Activated gamma-delta T cell treated with Interleukin-2 at 50 U/mL for 16 hours (primary cell): ENCODE results near the gene CINP.

Experiments used
- DNase-seq: peaks from one replicate; pipeline ENCODE4 v3.0.0-alpha.2; 2020

The CINP gene

DNA sequence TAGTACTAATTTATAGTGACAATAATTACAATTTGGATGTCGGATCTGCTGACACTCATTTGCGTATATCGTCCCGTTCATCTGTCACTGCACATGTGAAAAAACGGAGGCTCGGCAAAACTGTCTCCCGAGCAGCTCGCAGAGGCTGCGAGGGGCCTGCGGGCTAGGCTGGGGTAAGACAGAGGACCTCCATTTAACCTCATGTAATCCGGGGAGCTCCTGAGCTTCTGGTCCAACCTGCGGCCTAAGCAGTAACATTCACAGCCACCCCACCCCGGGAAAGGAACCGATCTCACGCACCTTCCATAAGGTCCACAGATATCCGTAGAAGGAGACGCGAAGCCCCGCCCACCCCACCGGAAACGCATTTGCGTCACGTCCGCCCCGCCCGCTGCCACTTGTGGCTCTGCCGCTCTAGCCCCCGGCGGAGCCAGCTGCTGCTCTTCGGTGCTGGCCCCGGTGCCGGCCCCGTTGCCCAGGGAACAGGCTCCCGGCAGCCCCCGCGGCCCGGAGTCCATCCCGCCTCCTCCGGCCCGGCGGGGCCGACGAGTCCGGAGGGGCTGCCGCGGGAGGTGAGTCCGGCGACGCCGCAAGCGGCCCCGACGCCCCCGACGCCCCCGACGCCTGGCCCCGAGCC lies at the start of gene CINP, which contains the start of gene TECPR2:
CINP (minus strand) TSS at position 346 of the 637 bp plus-strand sequence; CDS start at position 307, 39 bp downstream.
TECPR2 (plus strand) TSS at position 397 of the 637 bp plus-strand sequence. CDS start 13,781 bp downstream, outside the sequence.
- DNase-seq = peak; percentile 96

DNA sequence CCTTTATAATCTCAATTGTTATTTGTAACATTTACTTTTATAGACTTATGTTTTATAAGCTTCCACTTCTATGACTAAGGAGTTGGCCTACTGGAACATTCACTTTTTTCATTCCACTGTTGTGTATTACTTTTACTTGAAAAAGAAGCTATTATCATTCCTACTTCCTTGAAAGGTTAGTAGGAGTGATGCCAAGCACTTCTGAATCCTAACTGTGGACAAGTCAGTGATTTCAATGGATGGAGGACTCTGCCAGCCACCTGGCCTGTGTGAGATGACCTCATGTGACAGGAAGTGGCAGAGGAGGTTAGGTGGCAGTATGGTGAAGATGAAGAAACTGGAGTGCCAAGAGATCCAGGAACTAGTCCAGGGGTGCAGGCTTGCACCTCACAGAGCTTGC lies 46.0 kb upstream of the CINP start:
- DNase-seq = no peak

DNA sequence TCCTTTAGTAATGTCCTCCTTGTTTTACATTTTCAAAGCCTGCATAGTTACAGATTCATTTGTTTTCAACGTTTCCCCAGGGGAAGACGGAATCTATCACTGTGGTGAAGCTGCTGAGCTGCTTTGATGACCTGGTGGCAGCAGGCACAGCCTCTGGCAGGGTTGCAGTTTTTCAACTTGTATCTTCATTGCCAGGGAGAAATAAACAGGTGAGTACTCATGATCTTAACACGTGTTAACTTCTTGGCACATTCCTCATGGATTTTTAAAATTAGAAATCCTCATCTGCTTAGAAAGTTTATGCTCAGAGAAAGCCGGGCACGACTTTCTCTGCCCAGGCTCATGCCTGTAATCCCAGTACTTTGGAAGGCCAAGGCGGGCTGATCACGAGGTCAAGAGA lies 44.6 kb upstream of the CINP start:
- DNase-seq = no peak

DNA sequence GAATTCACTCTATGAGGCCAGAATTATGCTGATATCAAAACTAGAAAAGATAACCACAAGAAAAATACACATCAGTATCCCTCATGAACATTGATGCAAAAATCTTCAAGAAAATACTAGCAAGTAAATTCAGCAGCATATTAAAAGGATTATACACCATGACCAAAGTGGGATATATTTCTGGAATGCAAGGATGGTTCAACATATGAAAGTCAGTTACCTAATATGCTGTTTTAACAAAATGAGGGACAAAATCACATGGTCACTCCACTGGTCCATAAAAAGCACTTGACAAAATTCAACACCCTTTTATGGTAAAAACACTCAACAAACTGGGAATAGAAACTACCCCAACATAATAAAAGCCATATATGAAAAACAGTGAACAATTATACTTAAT lies 40.3 kb upstream of the CINP start:
- DNase-seq = no peak

GRCh38 chr14:102396521-102396920 lies 33.8 kb upstream of the CINP start:
- no peak for DNase-seq

- DNase-seq = no peak
Measured at GRCh38 chr14:102394717-102395375, 32.2 kb upstream of the CINP start.

DNA sequence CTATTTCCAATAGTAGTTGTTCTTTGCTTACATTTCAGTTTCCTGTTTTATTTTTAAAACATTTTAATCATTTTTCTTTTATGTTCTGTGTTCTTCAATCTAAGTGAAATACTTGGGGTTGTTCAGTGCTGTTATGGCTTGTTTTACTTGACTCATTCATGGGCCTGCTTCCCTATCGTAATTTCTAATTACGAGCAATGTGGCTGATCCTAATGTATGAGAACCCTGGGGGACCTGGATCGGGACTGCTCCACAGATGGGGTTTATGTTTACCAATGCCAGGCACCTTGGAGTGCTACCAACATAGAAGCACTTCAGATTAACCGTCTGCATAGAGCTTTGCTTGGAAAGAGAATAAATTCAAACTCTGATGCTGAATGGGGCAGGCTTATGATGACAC lies 29.8 kb upstream of the CINP start:
- DNase-seq = no peak

- DNase-seq = no peak
Measured at GRCh38 chr14:102390064-102390855, 27.6 kb upstream of the CINP start.

GRCh38 chr14:102389246-102389645 lies 26.6 kb upstream of the CINP start:
- DNase-seq = no peak

DNA sequence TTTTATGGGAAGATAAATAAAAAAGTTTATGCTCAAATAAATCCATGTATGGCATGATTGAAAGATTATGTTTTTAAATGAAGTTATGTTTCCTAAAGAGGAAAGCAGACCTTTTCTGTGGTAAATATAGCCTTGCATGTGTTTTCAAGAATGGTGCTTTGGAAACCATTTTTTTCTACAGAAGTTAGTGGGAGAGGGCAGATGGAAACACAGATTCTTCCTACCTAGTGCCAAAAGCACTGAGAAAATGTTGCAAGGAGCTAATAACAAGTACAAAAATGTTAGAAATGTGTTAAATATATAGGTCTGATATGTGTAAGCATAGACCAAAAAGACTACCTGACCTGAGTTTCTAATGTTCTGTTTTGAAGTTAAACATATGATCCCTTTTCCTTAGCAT lies 24.4 kb upstream of the CINP start:
- DNase-seq = no peak

DNA sequence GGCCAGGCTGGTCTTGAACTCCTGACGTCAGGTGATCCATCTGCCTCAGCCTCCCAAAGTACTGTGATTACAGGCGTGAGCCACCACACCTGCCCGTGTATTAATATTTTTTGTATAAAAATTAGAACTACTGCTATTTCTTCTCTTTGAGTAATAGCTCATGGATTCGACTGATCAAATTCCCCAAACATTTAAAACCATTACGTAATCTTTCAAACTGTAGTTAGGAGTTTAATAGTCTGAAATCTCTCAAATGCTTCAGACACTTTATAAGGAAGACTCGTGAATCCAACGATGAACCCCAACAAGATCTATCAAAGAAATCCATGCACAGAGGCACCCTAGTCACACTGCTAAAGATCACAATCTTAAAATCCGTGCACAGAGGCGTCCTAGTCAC lies 16.1 kb upstream of the CINP start:
- no peak for DNase-seq

GRCh38 chr14:102377696-102378095 lies 15.0 kb upstream of the CINP start:
- DNase-seq = no peak

DNA sequence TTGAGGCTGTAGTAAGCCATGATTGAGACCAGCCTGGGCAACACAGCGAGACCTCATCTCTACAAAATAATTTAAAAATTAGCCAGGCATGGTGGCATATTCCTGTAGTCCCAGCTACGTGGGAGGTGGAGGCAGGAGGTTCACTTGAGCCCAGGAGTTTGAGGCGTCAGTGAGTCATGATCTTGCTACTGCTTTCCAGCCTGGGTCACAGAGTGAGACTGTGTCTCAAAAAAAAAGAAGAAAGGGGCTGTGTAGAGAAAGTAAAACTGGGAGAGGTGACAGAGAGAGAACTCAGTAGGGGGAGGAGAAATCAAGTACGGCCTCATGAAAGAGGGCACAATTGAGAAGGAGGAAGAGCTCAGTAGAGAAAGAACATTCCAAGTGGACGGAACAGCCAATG lies 12.4 kb upstream of the CINP start:
- DNase-seq = no peak

DNA sequence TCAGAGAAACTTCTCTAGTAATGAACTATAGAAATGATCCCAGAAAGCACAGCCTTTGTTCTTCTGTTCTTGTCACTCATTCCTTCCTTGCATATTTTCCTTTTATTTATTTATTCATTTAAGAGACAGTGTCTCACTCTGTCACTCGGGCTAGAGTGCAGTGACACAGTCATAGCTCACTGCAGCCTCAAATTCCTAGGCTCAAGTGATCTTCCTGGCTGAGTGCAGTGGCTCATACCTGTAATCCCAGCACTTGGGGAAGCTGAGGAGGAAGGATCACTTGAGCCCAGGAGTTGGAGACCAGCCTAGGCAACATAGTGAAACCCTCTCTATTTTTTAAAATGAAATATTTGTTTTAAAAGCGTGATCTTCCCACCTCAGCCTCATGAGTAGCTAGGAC lies 11.6 kb upstream of the CINP start:
- no peak for DNase-seq

DNA sequence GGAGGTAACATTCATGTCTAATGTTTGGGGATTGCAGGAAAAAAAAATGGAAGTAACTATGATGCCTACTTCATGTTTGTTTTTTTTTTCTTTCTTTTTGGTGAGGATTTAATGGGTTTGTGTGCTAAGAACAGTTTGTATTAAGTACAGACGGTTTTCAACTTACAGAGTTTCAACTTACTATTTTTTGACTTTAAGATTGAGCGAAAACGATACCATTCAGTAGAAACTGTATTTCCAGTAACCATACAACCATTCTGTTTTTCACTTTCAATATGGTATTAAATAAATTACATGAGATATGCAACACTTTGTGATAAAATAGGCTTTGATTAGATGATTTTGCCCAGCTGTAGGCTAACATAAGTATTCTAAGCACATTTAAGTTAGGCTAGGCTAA lies 10.4 kb upstream of the CINP start:
- no peak for DNase-seq

DNA sequence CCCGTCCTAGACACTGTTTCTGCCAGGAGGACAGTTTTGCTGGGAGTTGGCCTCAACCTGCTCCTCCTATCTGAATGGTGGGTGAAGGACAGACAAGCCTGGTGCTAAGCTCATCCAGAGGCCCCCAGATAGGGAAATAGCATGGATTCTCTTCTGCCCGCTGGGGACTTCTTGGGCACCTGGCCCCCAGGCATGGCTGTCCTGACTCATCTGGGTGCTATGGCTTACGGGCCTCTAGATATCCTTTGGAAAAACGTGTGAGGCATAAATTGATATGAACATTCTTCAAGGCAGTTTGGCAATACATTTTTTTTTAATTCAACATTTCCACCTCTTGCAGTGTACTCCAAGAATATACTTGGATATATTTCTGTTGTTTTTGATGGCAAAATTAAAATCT lies 8.7 kb upstream of the CINP start:
- no peak for DNase-seq

DNA sequence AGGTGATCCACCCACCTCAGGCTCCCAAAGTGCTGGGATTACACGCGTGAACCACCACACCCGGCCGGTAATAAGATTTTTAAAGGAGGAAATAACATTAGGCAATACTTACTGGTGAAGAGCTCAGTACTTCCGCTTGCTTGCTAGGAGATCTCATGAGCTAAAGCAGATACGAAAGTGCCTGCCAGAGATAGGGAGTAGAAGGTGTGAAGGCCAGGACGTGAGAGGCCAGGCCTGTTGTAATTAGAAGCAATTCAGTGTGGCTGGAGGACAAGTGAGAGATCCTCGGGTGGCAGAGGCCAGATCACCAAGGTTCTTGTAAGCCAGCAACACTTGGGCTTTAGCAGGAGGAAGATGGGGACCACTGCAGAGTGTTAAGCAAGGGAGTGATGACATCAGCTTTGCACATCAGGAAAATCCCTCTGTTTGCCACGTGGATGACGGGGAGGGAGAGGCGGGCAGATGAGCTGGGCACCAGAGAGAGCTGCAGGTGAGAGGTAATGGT lies 7.7 kb upstream of the CINP start:
- DNase-seq = no peak

- peak; percentile 10 for DNase-seq
Measured at GRCh38 chr14:102363182-102363943, 673 bp upstream of the CINP start.

- no peak for DNase-seq
Measured at GRCh38 chr14:102362084-102362483, 606 bp downstream of the CINP start.

- no peak for DNase-seq
Measured at GRCh38 chr14:102360388-102360787, 2.3 kb downstream of the CINP start.

DNA sequence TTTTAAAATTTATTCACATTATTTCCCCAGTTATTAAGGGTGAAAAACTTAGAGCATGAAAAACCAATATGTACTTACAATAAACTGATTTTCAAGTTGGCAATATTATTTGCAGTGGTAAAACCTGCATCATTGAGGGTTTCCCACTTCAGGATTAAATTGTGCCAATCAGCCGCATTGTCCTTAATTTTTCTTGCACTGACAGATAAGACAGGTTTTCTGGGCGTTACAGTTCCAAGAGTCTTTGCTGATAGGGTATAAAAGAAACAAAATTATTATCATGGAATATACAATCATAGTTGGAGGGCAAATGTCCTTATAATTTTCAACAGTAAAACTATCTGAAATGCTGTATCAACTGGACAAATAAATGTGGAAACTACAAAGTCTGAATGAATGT lies 3.3 kb downstream of the CINP start:
- DNase-seq = no peak

DNA sequence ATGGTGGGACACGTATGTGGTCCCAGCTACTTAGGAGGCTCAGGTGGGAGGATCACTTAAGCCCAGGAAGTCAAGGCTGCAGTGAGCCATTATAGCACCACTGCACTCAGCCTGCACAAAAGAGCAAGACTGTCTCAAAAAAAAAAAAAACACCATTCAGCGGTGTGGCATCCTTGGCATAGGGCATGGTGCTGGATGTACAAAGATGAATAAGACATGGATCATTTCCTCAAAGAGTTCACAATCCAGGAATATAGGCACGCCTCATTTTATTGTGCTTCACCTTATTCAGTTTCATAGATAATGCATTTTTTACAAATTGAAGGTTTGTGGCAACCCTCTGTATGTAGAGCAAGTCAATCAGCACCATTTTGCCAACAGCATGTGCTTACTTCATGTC lies 6.4 kb downstream of the CINP start:
- no peak for DNase-seq

DNA sequence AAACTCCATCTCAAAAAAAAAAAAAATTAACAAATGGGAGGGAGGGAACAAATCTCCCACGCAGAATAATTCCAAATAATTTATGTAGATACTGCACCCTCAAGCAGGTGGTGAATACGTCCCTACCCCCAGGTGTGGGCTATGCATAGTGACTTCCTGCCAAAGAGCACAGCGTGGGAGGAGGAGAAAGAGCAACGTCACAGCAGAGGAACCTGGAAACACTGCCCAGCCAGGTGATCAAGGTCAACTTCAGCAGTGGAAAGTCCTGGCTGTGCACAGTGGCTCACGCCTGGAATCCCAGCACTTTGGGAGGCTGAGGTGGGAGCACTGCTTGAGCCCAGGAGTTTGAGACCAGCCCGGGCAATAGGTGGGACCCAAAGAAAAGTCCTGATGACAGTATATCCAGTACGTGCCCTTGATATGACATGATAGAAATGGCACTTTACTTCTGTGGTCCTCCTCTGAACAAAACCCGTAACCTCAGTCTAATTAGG lies 9.5 kb downstream of the CINP start:
- no peak for DNase-seq
